NCI-H774 (cell line): ENCODE results near the gene TTLL5.
"Not testable (repeated sequence)": the region's sequence is repeated elsewhere in the genome, so short reads cannot be mapped to it uniquely, and the experiment has no call there.

ENCODE experiments used
- DNase-seq: peaks from one replicate; lab custom pipeline; 2025; lab: John Stamatoyannopoulos, UW

The TTLL5 gene

DNA sequence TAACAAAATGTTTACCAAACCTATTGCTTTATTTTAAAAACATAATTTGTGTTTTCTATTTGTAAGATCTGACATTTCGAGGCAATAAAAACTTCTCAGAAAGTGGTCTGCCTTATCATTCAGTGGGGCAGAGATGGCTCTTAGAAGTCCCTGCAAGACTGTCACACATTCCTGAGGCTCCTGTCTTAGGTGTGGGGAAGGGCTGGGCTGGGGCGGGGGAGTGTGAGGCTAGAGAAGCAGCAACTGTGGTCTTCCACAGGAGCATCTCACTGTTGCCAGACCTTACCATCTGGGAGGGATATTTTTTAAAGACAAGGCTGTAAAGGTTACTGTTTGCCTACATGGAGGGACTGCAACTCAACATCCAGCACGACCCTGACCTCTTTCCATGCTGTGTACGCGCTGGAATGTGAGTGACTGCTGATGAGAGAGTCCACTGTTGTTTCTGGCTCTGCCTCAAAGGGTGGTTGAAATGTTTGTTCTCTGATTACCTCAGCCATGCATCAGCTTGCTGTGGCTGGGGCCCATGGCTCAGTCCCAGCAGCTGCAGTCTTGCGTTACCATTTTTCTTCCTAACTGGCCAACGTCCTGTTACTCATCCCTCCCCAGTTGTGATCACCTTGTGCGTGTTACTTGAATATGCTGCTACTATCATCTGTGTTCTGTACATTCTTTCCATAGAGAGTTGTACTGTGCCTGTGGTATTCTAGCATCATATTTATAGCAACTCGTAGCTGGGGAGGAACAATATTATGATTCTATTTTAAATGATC, 12.8 kb upstream of the TTLL5 start:
- DNase-seq = no peak

GRCh38 chr14:75649337-75649736, 11.7 kb upstream of the TTLL5 start:
- no peak for DNase-seq

DNA sequence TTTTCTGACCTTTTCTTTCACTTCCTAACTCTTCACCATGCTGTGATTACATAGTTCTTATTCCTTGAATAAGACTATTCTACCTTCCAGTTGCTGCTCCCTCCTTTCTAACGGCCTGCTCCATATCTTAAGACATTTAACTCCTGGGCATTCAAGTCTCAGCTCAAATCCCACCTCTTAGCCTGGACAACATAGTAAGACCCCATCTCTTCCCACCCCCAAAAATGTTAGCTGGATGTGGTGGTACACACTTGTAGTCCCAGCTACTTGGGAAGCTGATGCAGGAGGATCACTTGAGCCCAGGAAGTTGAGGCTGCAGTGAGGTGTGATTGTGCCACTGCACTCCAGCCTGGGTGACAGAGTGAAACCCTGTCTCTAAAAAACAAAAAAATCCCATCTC, 11.3 kb upstream of the TTLL5 start:
- no peak for DNase-seq

GRCh38 chr14:75650253-75651058, 10.6 kb upstream of the TTLL5 start:
- DNase-seq = no peak

DNA sequence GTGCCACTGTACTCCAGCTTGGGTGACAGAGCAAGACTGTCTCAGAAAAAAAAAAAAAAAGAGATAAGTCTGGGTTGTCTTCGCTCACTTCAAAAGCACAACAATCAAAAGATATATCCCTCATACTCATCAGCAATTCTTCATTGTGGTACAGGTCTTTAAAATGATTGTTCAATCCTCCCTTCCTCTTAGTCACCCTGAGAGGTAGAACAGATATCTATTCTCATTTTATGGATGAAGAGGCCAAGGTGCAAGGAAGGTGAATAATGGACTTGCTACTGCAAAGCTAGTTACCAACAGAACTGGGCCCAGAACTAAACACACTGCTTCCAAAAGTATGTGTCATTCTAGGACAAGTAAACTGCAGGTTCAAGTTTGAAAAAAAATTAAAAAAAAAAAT, 7.5 kb upstream of the TTLL5 start:
- no peak for DNase-seq

GRCh38 chr14:75654127-75654732, 6.8 kb upstream of the TTLL5 start:
- peak; percentile 11 for DNase-seq

DNA sequence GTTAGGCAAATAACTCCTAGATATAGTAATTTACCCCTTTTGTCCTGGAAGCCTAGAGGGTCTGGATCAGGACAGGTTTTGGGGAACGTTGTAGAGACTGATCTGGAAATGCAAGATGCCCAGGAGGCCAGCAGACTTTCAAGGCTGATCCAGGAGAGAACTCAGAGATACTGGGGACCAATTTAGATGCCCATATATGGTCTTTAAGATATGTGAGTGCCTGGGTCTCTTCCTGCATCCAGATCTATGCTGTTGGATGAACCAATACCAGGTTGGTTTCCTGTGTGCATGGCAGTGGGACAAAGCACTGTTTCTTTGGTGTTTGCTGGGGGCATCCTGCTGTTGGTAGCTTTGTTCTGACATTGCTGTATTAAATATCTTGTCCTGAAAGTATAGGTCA, 5.8 kb upstream of the TTLL5 start:
- no peak for DNase-seq

- DNase-seq = no peak
These were observed 3.7 kb upstream of the TTLL5 start for GRCh38 chr14:75657331-75657730.

- DNase-seq = no peak
These were observed 2.1 kb upstream of the TTLL5 start for GRCh38 chr14:75658957-75659356.

- no peak for DNase-seq
These were observed 812 bp upstream of the TTLL5 start for GRCh38 chr14:75660238-75660629.

GRCh38 chr14:75661499-75661814, 411 bp downstream of the TTLL5 start:
- no peak for DNase-seq

- no peak for DNase-seq
These were observed 1.9 kb downstream of the TTLL5 start for GRCh38 chr14:75662966-75663365.

GRCh38 chr14:75667099-75667765, 6.2 kb downstream of the TTLL5 start:
- no peak for DNase-seq

DNA sequence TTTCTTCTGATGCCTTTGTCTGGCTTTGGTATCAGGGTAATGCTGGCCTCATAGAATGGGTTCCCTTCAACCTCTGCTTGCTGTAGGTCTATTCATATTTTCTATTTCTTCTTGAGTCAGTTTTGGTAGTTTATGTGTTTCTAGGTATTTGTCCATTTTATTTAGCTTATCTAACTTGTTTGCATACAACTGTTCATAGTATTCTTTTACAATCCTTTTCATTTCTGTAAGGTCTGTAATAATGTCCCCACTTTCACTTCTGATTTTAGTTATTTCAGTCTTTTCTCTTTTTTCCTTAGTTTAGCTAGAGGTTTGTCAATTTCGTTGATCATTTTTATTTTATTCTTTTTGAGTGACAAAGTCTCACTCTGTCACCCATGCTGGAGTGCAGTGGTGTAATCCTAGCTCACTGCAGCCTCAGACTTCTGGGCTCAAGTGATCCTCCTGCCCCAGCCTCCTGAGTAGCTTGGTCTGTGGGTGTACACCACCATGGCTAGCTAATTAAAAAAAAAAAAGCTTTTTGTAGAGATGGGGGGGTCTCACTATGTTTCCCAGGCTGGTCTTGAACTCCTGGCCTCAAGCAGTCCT, 11.7 kb downstream of the TTLL5 start:
- DNase-seq = no peak

DNA sequence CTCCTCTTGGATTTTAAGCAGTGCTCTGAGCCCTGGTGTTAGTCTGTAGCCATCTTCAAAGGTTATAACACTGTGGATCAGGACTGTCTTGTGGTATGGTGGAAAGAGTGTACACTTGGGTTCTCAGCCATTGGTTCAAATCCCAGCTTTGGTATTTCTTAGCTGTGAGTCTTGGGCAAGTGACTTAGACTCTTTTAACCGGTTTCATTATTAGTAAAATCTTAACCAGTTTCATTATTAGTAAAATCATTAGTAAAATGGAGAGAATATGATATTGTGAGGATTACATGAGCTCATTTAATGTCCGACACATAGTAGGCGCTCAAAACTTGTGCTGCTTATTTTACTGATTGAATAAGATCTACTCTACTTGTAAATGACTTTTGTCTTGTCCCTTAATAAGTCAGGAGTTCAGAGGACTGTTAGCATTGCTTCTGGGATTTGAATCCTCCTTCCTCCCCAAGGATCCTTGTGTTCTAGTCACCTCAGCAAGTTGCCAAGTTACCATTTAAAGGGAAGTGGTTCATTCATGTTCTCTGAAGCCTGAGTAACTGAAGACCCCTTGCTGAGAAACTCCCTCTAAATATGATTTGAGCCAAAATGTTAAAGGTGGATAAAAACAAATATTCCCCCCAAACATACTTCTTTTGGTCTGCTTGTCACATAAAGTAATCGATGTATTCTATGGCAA, 12.4 kb downstream of the TTLL5 start:
- no peak for DNase-seq

- DNase-seq = no peak
These were observed 14.4 kb downstream of the TTLL5 start for GRCh38 chr14:75675265-75675960.

DNA sequence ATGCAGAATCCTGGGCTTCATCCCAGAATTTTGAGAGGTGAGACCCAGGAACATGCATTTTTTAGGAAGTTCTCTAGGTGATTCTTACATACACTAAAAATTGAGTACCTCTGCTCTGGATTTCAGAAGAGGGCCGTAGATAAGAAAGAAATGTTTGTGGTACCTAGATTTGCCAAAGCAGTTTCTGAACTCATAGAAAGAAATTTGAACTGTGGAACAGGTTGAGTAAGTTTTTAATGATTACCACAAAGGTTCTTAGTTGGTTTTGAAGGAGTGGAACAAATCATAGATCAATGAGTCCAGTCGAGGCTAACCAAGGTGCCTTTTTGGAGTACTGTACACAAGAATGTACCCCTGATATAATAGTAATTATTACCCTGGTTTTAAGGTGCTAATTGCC, 24.9 kb downstream of the TTLL5 start:
- no peak for DNase-seq

DNA sequence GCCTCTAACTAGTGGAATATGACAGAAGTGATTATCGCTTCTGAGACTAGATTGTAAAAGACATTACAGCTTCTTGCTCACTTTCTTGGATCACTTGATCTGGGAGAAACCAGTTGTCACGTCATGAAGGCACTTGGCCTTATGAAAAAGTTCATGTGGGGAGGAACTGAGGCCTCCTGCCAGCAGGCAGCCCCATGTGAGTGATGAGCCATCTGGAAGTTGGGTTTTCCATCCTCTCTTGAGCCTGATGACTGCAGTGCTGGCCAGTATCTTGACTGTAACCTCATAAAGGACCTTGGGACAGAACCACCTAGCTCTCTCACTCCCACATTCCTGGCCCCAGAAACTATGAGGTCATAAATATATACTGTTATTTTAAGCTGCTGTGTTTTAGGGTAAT, 28.0 kb downstream of the TTLL5 start:
- no peak for DNase-seq

- DNase-seq = no peak
These were observed 29.0 kb downstream of the TTLL5 start for GRCh38 chr14:75690010-75690409.

- DNase-seq = not testable (repeated sequence)
These were observed 34.0 kb downstream of the TTLL5 start for GRCh38 chr14:75695025-75695424.

DNA sequence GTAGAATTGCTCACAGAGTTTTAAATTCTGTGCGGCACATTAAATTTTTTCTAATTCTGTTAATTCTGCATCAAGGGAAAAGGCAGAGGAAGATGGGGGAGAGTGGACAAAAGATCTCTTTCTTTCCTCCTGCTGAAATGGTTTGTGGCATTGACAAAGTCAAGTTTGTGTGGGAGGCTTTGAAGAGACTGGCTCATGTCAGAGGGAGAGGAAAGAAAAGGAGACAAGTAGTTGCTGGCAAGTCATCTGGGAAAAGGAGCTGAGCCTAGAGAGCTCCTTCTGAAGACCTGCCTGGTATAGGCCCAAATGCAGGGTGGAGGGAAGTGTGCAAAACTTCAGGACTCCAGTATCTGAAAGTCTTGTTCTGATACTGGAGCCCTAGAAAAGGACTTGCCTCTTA, 36.3 kb downstream of the TTLL5 start:
- DNase-seq = no peak
